ENCODE data around the gene CAPN13.

The CAPN13 gene

DNA sequence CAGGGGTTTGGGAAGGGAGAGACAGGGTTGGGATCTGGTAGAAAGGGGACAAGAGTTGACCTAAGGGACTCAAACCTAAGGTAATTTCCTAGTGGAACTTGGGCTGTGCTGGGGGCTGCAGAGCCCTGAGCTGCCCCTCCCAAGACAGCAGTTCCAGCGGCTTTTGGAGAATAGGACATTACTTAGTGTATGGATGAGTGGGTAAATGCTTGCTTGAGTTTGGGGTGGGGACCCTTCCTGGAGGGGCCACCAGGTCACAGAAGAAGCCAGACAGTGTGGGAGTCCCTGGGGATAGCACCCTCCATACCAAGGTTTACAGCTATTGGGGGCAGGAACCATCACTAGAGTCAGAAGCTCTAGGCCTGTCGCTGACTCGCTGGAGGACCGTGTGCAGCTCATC is 111.5 kb downstream of the CAPN13 start:
- TF ChIP-seq, protein P1, sequence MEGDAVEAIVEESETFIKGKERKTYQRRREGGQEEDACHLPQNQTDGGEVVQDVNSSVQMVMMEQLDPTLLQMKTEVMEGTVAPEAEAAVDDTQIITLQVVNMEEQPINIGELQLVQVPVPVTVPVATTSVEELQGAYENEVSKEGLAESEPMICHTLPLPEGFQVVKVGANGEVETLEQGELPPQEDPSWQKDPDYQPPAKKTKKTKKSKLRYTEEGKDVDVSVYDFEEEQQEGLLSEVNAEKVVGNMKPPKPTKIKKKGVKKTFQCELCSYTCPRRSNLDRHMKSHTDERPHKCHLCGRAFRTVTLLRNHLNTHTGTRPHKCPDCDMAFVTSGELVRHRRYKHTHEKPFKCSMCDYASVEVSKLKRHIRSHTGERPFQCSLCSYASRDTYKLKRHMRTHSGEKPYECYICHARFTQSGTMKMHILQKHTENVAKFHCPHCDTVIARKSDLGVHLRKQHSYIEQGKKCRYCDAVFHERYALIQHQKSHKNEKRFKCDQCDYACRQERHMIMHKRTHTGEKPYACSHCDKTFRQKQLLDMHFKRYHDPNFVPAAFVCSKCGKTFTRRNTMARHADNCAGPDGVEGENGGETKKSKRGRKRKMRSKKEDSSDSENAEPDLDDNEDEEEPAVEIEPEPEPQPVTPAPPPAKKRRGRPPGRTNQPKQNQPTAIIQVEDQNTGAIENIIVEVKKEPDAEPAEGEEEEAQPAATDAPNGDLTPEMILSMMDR (IDR thresholded peaks at IDR 0.05; ENCODE audit: low read length, missing control alignments), result no peak
- DNase-seq (ENCODE audit: low read depth), result no peak
- H3K4me3 ChIP-seq (replicated peaks; ENCODE audit: low read depth, low read length), result no peak overlapping the region

DNA sequence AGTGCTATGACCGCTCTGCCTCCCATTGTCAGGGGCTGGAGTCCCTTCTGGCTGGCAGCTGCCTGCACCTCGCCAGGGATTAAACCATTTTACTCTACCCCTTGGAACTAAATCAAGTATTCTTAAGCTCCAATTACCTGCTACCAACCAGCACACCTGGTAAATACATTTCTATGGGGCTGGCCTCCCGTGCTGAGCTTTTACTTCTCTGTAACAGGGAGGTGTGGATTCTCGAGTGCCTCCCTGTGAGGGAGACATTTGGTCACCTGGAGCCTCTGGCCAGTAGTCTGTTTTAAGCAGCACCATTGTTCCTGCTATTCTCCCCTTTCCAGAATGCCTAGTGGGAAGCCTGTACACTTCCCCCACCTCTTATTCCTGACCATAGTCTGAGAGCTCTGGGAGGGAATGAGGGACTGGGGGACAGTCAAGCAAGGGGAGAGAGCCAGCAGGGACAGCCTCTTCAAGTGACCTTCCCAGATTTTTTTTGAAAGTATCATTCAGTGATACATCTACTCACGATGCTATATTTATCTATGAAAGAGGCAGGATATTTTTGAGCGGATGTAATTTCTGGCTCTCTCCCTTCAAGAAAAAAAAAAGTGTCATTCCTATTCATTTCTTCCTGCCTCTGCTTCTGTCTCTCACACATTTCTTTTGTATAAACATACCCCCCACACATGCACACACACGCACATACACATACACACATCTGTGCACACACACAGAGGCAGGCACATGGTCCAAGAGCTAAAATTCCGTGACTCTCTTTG is 112.8 kb downstream of the CAPN13 start:
- DNase-seq (ENCODE audit: low read depth), result no peak
- TF ChIP-seq, protein P1 (IDR thresholded peaks at IDR 0.05; ENCODE audit: low read length, missing control alignments), result no peak
- H3K4me3 ChIP-seq (replicated peaks; ENCODE audit: low read depth, low read length), result no peak overlapping the region

DNA sequence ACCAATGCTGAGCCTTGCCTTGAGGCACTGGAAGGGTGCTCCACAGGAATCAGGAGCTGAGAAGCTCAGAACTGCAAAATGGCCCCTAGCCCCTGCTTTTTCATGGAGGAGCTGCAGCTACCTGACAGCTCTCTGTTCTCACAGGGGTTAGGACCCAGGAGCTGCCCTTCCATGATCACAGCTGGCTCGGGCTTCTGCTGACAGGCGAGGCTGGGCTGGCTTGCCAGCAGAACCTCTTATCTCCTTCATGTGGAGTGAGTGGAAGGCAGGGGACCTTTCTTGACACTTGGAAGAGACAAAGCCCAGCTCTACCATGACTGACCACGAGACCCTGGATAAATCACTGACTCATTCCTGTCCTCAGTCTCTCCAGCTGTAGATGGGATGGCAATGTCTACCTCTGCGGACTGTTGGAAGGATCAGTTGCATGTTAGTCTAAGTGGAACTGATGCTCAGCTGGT is 113.4 kb downstream of the CAPN13 start:
- TF ChIP-seq, protein P1 (IDR thresholded peaks at IDR 0.05; ENCODE audit: low read length, missing control alignments), result no peak
- DNase-seq (ENCODE audit: low read depth), result no peak
- no peak overlapping the region for H3K4me3 ChIP-seq (replicated peaks; ENCODE audit: low read depth, low read length)

DNA sequence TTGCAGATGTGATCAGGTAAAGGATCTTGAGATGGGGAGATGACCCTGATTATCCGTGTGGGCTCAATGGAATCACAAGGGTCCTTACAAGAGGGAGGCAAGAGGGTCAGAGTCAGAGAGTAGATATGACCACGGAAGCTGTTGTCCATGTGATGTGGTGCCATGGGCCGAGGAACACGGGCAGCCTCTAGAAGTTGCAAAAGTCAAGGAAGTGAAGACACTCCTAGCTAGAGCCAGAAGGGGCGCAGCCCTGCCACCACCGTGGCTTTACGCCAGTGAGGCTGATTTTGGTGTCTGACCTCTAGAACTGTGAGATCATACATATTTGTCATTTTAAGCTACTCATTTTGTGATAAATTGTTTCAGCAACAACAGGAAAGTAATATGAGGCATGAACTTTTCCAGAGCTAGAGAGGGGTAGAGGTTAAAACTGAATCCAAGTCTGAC is 114.4 kb downstream of the CAPN13 start:
- no peak overlapping the region for H3K4me3 ChIP-seq (replicated peaks; ENCODE audit: low read depth, low read length)
- TF ChIP-seq, protein P1 (IDR thresholded peaks at IDR 0.05; ENCODE audit: low read length, missing control alignments), result no peak
- no peak for DNase-seq (ENCODE audit: low read depth)

DNA sequence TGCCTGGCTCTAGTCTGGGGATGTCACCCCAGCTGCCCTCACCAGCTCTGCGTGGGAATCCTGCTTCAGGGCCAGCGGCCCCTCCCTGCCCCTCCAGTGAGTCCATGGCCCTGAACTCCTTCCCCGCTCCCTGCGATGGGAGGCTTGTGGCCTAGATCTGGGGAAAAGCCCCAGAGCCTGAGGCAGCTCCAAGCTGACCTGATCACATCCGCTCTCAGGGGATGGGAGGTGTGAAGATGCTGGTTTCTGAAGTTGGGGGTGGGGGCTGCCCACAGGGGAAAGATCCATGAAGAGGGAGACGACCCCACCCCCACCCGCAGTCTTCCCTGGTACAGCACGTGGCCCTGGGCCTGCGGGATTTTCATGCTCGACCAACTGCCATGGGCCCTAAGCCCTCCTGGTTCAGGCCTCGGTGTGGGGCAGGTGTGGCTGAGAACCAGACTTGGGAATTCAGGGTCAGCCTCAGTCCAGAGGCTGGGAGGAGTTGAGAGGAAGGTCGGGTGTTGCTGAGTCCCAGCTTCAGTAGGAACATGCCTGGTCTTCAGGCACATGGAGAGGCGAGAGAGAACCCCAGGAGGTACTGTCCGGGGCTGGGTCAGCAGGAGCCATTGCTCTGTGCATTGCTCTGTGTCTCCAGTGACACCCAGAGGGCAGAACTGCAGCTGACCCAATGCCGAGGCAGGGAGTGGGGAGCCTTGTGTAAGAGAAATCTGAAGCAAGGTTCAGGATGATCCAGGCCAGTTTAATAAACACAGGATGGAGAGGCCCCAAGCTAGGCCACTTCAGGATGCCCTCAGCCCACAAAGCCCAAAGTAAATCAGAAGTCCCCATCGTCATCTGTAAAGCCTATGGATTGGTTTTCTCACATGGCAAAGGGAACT is 115.1 kb downstream of the CAPN13 start:
- no peak overlapping the region for H3K4me3 ChIP-seq (replicated peaks; ENCODE audit: low read depth, low read length)
- DNase-seq (ENCODE audit: low read depth), result peak; percentile 21
- TF ChIP-seq, protein P1 (IDR thresholded peaks at IDR 0.05; ENCODE audit: low read length, missing control alignments), result peak; percentile 8

DNA sequence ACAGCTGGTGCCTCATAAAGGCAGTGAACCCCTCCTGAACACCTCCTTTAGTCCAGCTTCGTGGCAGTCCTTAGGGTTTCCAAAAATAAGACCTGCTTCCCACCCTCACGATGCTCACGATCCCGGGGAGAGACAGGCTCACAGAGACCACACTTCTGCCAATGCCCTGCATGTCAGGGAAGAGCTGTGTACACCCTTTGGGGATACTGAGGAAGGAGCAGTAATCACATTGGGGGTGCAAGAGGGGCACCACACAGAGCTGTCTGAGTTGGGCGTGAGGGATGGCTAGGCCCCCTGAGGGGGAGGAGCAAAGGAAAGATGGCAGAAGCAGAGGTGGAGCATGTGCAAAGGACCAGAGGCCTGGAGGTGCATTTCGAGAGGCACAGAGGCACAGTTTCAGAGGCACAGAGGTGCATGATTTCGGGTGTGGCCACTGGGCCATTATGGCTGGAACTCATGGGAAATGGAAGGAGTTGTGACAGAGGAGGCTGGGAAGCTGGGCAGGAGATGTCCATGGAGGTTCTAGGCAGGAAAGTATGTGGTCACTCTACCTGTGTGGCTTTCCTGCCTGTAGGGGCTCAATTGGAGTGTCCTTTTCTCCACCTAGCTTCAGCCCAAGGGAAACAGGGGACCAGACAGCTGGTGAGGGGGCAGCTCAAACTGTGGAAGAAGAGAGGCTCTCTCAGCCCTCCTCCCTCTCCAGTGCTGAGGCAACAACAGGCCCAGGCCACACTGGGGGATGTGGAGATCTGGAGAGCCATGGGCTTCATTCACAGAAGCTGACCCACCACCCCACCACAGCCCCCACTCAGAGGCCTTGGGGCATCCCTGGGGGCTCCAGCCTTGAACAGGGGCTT is 115.9 kb downstream of the CAPN13 start:
- TF ChIP-seq, protein P1 (IDR thresholded peaks at IDR 0.05; ENCODE audit: low read length, missing control alignments), result no peak
- no peak for DNase-seq (ENCODE audit: low read depth)

More for the DNA sequence above, 115.9 kb downstream of the CAPN13 start:
- H3K4me3 ChIP-seq (replicated peaks; ENCODE audit: low read depth, low read length), result no peak overlapping the region

Data from fibroblast of pulmonary artery (primary cell).